ES-I3 (cell line): ENCODE data around the gene HS2ST1.

Source experiments
- H3K36me3 ChIP-seq: 2 replicates; pipeline ENCODE4 v1.6.1; 2013; ENCODE audit warnings: mild to moderate bottlenecking, low read length, control low read depth, moderate library complexity; ENCODE audit not compliant: insufficient read depth
- H3K4me1 ChIP-seq: 2 replicates; pipeline ENCODE4 v1.6.1; 2013; ENCODE audit warnings: mild to moderate bottlenecking, control low read depth, low read length; ENCODE audit not compliant: insufficient read depth
- H3K9ac ChIP-seq: 2 replicates; pipeline ENCODE4 v1.6.1; 2013; ENCODE audit warnings: low read depth, mild to moderate bottlenecking, low read length, moderate library complexity
- H3K9me3 ChIP-seq: 2 replicates; pipeline ENCODE4 v1.6.1; 2013; ENCODE audit warnings: mild to moderate bottlenecking, low read length, moderate library complexity; ENCODE audit not compliant: control insufficient read depth, insufficient read depth

The HS2ST1 gene

DNA sequence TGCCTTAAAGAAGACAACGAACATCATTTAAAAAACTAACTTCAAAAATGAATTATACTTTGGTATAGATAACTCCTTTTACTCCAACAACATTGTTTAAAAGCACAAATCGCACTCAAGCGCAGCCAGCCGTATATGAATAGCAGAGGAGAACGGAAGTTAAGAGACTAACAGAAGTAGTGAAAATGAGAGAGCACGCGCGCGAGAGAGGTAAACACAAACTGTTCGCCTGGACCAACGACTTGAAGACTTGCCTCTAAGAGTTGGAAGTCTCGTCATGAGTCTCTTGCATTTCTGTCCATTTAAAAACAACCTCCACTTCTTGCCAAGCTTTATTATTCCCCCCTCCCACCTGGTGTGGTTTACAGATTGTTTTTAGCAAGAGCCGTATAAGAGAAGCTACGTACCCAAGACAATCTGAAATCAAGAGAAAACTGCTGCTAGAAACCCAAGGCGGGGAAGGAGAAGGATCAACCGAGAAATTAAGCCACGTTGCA lies 988 bp upstream of the HS2ST1 start:
- H3K9me3 ChIP-seq: no peaks in the 10 kb centered on the region
- peak overlapping the region; percentile 93 for H3K9ac ChIP-seq
- H3K4me1 ChIP-seq: 0 out of 2 replicates have a peak, but pooled peaks cover 8% of the 10 kb centered on the region
- H3K36me3 ChIP-seq: no peaks in the 10 kb centered on the region

DNA sequence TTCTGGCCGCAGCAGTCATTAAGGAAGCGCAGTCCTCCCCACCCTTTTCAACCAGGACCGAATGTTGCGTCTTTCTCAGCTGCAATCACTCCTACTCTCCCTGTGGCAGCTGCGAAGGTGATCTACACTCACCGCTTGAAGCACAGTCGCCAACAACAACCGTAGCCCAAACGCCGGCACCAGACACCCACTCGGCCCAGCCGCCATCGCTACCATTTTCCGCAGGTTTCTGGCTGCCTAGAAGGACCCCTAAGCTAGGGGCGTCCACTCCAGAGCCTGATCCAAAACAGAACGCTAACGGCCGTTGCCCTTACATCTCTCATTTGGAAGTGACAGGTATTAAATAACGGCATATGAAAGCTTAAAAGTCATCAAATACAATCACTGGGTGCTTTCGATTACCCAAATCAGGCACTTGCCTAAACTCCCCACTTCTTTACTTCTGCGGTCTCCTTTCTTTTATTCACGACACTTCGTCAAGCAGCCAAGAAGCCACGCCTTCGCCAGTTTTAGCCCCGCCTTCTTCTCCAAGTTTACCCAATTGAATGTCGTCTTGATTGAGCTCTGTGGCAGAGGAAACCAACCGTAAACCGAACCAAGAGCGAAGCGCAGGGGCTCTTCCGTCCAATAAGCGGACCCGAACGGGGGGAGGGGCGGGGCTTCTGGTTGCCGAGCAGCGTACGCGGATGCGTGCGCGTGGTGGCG lies 387 bp upstream of the HS2ST1 start, which contains the start of gene SELENOF:
SELENOF (minus strand) TSS at position 231 of the 705 bp plus-strand sequence; CDS start at position 216, 15 bp downstream.
- peak within 1 kb of the TSS; percentile 93 for H3K9ac ChIP-seq
- H3K4me1 ChIP-seq: 0 out of 2 replicates have a peak, but pooled peaks cover 8% of the 10 kb centered on the region
- H3K36me3 ChIP-seq: no peaks in the 10 kb centered on the region
- no peaks in the 10 kb centered on the region for H3K9me3 ChIP-seq

DNA sequence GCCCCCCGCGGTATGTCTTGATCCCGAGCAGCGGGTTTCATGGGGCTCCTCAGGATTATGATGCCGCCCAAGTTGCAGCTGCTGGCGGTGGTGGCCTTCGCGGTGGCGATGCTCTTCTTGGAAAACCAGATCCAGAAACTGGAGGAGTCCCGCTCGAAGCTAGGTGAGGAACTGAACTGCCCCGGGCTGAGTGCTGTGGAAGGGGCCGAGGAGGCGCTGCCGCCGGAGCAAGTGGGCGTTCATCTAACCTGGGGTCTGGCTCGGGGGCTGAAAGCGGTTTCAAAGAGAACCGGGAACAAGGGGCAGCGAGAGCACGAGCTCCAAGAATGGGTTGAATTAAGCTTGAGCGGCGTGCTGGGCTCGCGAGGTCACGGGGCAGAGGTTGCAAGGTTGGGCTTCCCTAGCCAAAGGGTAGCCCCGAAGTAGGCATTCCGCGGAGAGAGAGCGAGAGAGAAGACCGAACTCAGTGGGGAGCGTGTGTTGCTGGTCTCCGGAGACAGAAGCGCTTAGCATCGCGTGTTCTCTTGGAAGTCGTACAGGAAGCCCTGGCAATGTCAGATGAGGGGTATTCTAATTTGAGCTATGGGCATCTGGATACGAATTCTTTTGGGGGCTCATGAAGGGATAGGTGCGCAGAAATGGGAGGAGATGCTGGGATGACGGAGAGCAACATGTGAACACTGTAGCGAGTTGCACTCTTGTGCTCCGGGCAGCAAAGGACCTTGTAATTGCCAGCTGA lies 732 bp downstream of the HS2ST1 start:
- 0 out of 2 replicates have a peak, but pooled peaks cover 8% of the 10 kb centered on the region for H3K4me1 ChIP-seq
- H3K9ac ChIP-seq: peak overlapping the region; percentile 91
- no peaks in the 10 kb centered on the region for H3K9me3 ChIP-seq
- no peaks in the 10 kb centered on the region for H3K36me3 ChIP-seq

DNA sequence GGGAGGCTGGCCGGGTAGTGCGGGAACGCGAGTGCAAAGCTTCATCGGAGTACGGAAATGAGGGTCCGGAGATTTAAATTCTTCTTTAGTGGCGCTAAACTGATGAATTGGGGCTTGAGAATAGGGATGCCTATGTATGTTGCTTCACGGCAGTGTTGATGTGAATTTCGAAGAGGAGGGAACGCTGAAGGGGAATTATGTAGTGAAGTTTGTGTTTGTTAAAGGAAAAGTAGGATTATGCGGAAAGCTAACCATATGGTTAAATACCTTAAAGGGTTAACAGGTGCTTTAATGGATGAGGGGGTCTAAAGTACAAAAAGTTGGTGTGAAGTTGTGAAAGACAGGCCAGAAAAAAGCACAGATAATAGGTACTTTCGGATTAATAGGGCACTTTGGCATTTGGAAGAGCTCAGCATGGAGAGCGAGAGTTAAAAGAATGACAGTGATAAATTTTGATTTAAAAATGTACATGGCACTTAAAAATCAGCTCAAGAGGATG lies 1.4 kb downstream of the HS2ST1 start:
- H3K4me1 ChIP-seq: 0 out of 2 replicates have a peak, but pooled peaks cover 8% of the 10 kb centered on the region
- peak overlapping the region; percentile 91 for H3K9ac ChIP-seq
- no peaks in the 10 kb centered on the region for H3K9me3 ChIP-seq
- H3K36me3 ChIP-seq: no peaks in the 10 kb centered on the region

DNA sequence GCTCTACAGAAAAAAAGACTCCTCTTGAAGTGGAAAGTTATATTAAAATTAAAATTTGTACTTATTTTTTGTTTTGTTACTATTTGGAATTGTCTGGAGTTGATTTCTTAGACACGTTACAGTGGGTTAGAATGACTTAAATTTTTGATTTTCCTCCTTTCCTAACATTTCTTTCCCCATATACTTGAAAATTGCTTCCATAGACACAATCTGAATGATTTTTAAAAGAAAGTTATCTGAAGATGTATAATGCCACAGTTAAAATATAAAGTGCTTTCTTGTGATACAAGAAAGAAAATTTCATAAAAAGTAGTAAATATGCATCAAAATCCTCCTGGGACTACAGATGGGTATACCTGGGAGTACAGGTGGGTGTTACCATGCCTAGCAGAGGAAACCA lies 2.3 kb downstream of the HS2ST1 start:
- Histone ChIP-seq H3K36me3 (no peaks in the 10 kb centered on the region), H3K9ac (no peak overlapping the region), H3K9me3 (no peaks in the 10 kb centered on the region), H3K4me1 (0 out of 2 replicates have a peak, but pooled peaks cover 8% of the 10 kb centered on the region)

DNA sequence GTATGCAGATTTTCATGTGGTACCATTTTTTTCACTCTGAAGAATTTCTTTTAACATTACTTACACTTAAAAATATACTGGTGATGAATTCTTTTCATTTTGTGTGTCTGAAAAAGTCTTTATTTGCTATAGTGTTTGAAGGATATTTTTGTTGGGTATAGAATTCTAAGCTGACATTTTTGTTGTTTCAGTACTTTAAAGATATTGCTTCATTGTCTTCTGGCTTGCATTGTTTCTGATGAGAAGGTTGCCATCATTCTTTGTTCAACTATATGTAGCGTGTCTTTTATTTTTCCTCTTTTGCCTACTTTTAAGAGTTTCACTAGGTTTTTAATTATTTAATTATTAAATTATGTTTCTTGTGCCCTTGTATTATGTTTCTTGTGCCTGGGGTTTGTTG lies 8.0 kb downstream of the HS2ST1 start:
- H3K9me3 ChIP-seq: peaks cover 14% of the 10 kb centered on the region
- no peak overlapping the region for H3K9ac ChIP-seq
- H3K36me3 ChIP-seq: no peaks in the 10 kb centered on the region
- no peaks in the 10 kb centered on the region for H3K4me1 ChIP-seq

DNA sequence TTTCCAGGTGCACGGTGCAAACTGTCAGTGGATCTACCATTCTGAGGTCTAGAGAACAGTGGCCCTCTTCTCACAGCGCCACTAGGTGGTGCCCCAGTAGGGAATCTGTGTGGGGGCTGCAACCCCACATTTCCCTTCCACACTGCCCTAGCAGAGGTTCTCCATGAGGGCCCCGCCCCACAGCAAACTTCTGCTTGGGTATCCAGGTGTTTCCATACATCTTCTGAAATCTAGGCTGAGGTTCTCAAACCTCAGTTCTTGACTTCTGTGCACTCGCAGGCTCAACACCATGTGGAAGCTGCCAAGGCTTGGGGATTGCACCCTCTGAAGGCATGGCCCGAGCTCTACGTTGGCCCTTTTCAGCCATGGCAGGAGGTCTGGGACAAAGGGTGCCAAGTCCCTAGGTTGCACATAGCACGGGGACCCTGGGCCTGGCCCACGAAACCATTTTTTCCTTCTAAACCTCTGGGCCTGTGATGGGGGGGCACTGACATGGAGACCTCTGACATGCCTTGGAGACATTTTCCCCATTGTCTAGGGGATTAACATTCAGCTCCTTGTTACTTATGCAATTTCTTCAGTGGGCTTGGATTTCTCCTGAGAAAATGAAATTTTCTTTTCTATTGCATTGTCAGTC lies 10.0 kb downstream of the HS2ST1 start:
- peaks cover 14% of the 10 kb centered on the region for H3K9me3 ChIP-seq

DNA sequence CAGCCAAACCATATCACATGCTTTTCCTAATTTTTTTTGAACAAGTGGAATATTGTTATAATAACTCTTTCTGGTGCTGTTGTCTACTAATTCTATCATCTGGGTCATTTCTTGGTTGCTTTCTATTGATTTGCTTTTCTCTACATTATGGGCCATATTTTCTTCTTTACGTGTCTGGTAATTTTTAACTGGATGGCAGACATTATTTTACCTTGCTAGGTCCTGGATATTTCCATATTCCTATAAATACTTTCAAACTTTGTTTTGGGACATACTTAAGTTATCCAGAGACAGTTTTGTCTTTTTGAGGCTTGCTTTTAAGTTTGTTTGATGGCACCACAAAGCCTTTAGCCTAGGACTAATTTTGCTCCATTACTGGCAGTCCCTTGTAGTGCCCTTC lies 11.3 kb downstream of the HS2ST1 start:
- Histone ChIP-seq H3K9me3 (peaks cover 14% of the 10 kb centered on the region), H3K9ac (no peak overlapping the region), H3K4me1 (no peaks in the 10 kb centered on the region), H3K36me3 (no peaks in the 10 kb centered on the region)

More for the DNA sequence above, 10.0 kb downstream of the HS2ST1 start:
- Histone ChIP-seq H3K4me1 (no peaks in the 10 kb centered on the region), H3K36me3 (no peaks in the 10 kb centered on the region), H3K9ac (no peak overlapping the region)

DNA sequence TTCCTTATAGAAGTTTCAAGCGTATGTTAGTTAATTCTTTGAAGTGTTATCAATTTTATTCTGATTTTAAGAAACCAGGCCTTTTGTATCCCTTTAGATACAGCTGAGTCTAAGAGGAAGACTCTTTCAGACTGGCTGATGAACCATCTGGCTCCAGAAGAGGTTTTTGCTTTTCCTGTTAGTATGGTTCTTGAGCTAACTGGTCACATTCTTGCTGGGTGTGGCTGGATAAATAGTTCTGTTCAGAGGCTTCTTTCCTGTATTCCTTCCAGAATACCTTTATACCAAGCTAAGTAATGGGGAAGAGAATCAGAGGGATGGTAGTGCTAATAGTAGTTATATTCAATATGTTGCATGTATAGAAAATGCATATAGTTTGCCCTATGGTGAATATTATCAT lies 12.4 kb downstream of the HS2ST1 start:
- Histone ChIP-seq H3K9ac (no peak overlapping the region), H3K4me1 (no peaks in the 10 kb centered on the region), H3K9me3 (peaks cover 14% of the 10 kb centered on the region), H3K36me3 (no peaks in the 10 kb centered on the region)

DNA sequence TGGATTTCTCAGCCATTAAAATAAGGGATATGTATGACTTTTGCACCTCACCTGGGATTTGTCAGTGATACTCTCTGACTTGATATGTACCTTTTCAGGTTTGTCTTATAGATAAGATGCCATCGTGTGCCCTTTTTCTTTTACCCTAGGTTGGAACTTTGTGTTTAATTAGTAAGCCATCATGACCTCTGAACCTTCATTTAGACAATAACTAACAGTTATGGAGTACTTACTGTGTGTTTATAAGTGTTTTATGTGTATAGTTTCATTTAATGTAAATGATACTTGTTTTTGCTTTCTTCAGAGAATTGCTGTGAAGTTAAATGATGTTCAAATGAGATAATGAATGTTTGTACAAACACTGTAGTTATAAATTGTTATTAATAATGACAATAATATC lies 14.4 kb downstream of the HS2ST1 start:
- Histone ChIP-seq H3K9ac (no peak overlapping the region), H3K36me3 (no peaks in the 10 kb centered on the region), H3K4me1 (peaks cover 8% of the 10 kb centered on the region), H3K9me3 (peaks cover 10% of the 10 kb centered on the region; the same call in 1 of the 2 replicates)

DNA sequence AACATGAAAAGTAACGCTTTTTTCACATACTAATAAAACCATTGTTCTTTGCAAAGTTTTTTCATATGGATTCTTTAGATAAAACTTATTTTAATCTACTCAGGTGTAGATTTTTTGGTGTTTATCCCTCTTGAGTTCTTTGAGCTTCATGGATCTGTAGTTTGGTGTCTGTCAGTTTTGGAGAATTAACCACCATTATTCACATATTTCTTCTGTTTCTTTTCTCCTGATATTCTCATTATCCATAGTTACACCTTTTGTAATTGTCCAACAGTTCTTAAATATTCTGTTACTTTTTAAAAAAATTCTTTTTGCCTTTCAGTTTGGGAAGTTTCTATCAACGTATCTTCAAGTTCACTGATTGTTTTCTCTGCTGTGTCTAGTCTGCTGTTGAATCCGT lies 18.6 kb downstream of the HS2ST1 start:
- no peaks in the 10 kb centered on the region for H3K9me3 ChIP-seq
- H3K9ac ChIP-seq: no peak overlapping the region
- no peaks in the 10 kb centered on the region for H3K36me3 ChIP-seq
- H3K4me1 ChIP-seq: peaks cover 17% of the 10 kb centered on the region

DNA sequence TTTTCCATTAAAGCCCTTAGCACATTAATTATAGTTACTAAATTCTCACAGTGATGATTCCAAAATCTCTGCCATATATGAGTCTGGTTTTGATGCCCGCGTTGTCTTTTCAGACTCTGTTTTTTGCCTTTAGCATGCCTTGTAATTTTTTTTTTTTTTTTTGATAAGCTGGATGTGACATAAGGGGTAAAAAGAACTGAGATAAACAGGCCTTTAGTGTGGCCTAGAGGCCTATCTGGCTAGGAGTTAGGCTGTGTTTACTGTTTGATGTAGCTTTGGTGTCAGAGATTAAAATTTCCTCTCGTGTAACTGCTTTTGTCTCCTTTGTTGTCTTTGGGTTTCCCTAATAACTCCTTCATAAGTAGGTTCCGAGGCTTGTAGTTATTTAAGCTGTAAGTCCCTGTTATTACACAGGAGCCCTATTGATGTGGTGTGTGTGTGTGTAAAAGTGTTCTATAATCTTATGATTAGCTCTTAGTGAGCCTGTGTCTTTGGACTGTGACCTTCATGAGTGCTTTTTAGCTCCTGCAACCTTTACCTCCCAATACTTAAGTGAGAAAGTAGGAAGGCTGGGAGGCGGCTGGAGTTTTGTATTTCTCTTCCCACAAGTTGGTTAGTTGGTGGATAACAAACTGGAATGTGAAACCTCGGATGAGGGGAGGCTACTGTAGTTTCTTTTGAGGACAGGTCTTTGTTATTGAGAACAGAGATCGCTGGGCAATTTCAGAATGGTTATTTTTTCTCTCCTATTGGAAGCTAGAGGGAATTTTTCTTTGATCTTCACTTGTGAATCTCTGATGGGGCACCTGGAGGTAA lies 19.3 kb downstream of the HS2ST1 start:
- Histone ChIP-seq H3K36me3 (no peaks in the 10 kb centered on the region), H3K9me3 (no peaks in the 10 kb centered on the region), H3K9ac (peak overlapping the region; percentile 25), H3K4me1 (peaks cover 17% of the 10 kb centered on the region)

DNA sequence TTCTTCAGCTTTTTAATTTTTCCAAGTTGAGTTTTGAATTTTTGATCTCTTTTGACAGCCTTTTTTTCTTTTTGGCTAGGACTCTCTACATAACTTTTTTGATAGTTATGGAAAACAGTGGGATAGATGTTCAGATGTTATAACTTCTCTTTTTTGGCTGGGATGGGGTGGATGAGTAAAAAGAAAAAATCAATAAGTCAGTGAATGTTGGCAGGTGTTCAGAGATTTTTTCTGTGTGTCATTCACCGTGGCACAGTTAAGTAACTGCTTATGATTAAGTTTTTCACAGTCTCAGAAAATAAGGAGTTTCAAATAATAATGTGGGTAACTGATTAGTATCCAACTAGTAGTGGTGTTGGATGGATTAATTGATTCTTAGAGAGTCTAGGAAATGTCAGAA lies 24.0 kb downstream of the HS2ST1 start:
- H3K9ac ChIP-seq: no peak overlapping the region
- H3K9me3 ChIP-seq: no peaks in the 10 kb centered on the region
- H3K4me1 ChIP-seq: peaks cover 18% of the 10 kb centered on the region
- H3K36me3 ChIP-seq: no peaks in the 10 kb centered on the region

DNA sequence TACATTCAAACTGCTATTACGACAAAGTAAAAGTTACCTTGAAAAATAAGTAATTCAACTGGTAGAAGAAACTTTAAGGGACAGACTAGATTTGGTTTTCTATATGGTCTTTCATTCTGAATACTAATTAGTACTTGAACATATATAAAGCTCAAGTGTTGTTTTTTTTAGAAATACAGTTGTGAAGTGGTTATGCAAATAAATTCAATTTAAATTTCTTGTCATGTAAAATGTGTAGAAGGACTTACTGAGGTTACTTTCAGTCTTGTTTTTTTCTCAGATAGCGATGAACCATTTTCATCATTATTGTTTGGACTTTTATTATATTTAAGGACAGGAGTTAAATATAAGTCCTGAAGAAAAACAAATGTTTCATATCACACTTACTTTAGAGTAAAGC lies 24.4 kb downstream of the HS2ST1 start:
- peaks cover 14% of the 10 kb centered on the region for H3K4me1 ChIP-seq
- no peaks in the 10 kb centered on the region for H3K9me3 ChIP-seq
- H3K36me3 ChIP-seq: no peaks in the 10 kb centered on the region
- no peak overlapping the region for H3K9ac ChIP-seq
